HG02759 (cell line): ENCODE results near the gene VAPA.

Experiments used
- ATAC-seq: cut with Tn5 transposase; IDR thresholded peaks from one replicate; pipeline ENCODE4 v1.9.1; 2021; ENCODE audit warnings: mild to moderate bottlenecking, moderate library complexity; ENCODE audit not compliant: unreplicated experiment

VAPA gene

GRCh38 chr18:9994701-9995235 lies 81.0 kb downstream of the VAPA start:
- ATAC-seq: no peak

DNA sequence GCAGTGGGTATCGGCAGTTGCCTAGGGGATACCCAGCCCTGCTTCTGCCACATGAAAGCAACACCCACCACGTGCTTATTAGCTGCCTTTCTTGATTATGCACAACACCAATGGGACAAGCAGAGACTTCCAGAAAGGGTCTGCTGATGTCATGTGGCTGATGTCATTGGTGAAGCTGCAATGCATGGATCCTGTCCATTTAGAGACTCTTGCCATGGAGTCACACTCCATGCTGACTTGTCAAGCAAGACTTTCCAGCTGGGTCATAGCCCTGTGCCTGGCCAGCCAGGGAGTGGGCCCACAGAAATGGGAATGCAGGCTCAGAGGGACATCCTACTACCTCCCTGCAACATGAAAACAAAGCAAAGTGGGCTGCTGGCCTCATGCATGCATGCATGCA lies 81.8 kb downstream of the VAPA start:
- no peak for ATAC-seq

DNA sequence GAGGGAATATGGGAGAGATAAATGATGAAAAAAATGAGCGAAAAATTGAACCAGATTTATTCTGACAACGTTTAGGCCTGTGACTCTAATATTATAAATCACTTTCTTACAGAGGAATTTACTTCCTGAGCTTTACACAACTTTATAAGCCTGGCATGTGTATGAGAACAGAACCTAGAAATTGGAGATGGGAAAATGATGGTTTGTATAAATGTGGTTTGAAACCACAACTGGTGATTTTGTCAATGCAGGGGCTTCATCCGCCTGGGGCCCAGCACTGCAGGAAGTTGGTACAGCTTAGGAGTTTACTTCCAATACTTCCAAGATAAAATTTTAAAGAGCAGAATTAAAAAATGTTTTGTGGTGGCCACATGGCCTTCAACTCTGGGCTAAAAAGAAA lies 82.3 kb downstream of the VAPA start:
- no peak for ATAC-seq

DNA sequence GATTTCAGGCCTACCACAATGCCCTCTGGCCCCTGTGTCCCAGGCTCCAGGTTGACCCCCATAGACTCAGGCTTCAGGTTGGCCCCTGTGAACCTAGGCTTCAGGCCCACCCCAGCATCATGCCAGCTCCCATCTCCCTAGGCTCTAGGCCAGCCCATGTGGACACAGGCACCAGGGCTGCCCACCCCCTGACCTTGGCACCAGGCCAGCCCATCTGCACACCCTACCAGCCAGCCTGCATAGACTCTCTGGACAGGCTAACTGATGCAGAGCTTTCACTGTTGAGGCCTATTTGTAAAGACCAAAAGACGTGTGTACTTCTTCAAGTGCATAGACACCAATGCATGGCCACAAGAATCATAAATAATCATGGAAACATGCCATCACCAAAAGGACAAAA lies 83.9 kb downstream of the VAPA start:
- ATAC-seq: no peak

GRCh38 chr18:9998330-9998729 lies 84.5 kb downstream of the VAPA start:
- ATAC-seq: no peak

GRCh38 chr18:10002280-10002679 lies 88.5 kb downstream of the VAPA start:
- no peak for ATAC-seq

- no peak for ATAC-seq
Measured at GRCh38 chr18:10003281-10003680, 89.5 kb downstream of the VAPA start.

DNA sequence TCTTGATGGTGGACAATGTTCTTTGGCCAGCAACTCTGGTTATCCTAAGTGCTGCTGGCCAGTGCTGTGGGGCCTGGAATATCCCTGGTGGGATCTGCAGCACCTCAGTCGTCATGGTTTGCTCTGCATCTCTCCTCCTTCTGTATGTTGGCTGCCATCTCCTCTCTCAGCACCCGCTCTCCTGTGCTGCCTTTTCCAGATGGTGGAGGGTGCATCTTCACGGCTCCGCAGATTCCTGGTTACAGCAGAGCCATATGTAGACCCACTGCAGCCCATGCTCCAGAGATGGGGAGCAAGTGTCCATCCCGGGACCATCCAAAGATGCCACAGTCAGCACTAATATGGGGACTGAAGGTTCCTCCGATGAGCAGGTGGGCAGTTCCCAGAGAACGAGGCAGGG lies 90.0 kb downstream of the VAPA start:
- ATAC-seq: no peak

DNA sequence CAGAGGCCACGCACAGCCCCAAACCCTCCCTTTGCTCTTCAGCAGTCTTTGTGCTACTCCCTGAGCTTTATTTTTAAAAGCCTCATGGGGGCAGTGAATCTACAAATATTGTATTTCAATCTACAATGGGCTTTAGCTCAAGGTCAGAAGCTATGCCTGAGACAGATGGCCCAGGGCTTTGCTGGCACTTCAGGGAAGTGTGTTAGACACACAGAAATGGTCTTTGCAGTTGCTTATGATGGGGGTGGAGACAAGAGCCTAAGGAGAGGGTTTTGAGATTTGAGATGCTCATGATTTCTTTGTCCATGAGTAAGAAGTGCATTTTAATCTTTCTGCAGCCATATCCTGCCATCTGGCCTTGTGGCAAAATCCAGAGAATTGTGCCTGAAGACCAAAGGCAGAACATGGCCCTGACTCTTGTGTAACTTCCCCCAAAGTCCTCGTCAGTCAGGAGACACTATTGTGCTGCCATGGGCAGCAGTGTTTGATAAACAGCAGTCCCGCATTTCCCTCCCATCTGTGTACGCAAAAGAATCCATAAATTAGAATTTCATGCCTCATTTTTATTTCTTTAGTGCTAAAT lies 92.6 kb downstream of the VAPA start:
- ATAC-seq: no peak

DNA sequence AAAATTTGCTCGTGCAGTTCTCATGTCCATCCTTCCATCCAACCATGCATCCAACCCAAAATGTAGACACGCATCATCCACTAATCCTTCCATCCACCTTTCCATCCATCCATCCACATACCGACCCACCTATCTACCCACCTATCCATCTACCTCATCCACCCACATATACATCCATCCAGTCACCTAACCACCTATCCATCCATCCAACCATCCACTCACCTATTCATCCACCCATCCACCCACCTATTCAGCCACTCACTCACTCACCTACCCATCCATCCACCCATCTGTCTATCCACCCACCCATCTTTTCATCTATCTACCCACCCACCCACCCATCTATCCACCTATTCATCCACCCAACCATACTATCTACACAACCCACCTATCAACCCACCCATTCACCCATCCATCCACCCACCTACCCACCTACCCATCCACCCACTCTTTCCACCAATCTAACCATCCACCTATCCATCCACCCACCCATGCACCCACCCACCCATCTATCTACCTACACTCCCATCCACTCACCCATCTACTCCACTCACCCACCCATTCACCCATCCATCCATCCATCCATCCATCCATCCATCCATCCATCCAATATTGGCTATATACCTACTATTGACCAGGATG lies 94.3 kb downstream of the VAPA start:
- ATAC-seq: no peak
